Measurements from ENCODE around the gene SESTD1. TPM values are rescaled to one million over a fixed set of nuclear protein-coding genes. Genes with fewer than 3 reads are reported as not detected.

The SESTD1 gene
- total RNA-seq, 2 experiments from 2014 or later, result 3.2 to 21.4 TPM

- CTCF ChIA-PET (ENCODE audit: unreplicated experiment), result no interaction called here
- no peaks in the 10 kb centered on the region for H3K79me2 ChIP-seq (ENCODE audit: insufficient read depth, low read depth, low read length)
Observed at GRCh38 chr2:179235463-179236108, 29.0 kb downstream of the SESTD1 start.

GRCh38 chr2:179234658-179235240 lies 29.9 kb downstream of the SESTD1 start:
- Histone ChIP-seq H4K20me1 (ENCODE audit: insufficient read depth, low read length) (no peaks in the 10 kb centered on the region), H3K36me3 (ENCODE audit: insufficient read depth, low read length) (no peaks in the 10 kb centered on the region), H3K4me1 (ENCODE audit: insufficient read depth, low read length, poor library complexity, severe bottlenecking) (no peaks in the 10 kb centered on the region), H3K27ac (ENCODE audit: low read depth, low read length, poor library complexity, severe bottlenecking) (no peak overlapping the region), H3K9me3 (ENCODE audit: low read length) (no peaks in the 10 kb centered on the region), H3K4me2 (ENCODE audit: low read length) (no peak overlapping the region), H3K79me2 (ENCODE audit: insufficient read depth, low read depth, low read length) (no peaks in the 10 kb centered on the region), H3K4me3 (ENCODE audit: low read depth, low read length, poor library complexity, severe bottlenecking) (no peak overlapping the region), H3K9me2 (ENCODE audit: insufficient read depth, low read length) (no peaks in the 10 kb centered on the region), H2AFZ (ENCODE audit: low read length) (no peak overlapping the region)
- BruUV-seq (replicated peaks), result no TSS peak
- POLR2A ChIA-PET, result no interaction called here
- CTCF ChIA-PET (ENCODE audit: unreplicated experiment), result no interaction called here
- intact Hi-C loops (cut with micrococcal nuclease; ENCODE audit: unreplicated experiment), result no loop called here
- no peak for DNase-seq (ENCODE audit: low spot score)
- TF ChIP-seq EZH2phosphoT487 (IDR thresholded peaks at IDR 0.05; ENCODE audit: borderline replicate concordance, low read depth, low read length), result no peak

More at GRCh38 chr2:179235463-179236108, 29.0 kb downstream of the SESTD1 start:
- H4K20me1 ChIP-seq (ENCODE audit: insufficient read depth, low read length), result no peaks in the 10 kb centered on the region
- H3K4me3 ChIP-seq (ENCODE audit: low read depth, low read length, poor library complexity, severe bottlenecking), result no peak overlapping the region
- no peaks in the 10 kb centered on the region for H3K9me3 ChIP-seq (ENCODE audit: low read length)
- TF ChIP-seq EZH2phosphoT487 (IDR thresholded peaks at IDR 0.05; ENCODE audit: borderline replicate concordance, low read depth, low read length) (no peak), CTCF (conservative IDR thresholded peaks at IDR 0.05; ENCODE audit: low read length) (no peak)
- H3K9me2 ChIP-seq (ENCODE audit: insufficient read depth, low read length), result no peaks in the 10 kb centered on the region
- no peak overlapping the region for H3K27ac ChIP-seq (ENCODE audit: low read depth, low read length, poor library complexity, severe bottlenecking)
- H3K4me2 ChIP-seq (ENCODE audit: low read length), result no peak overlapping the region
- H3K4me1 ChIP-seq (ENCODE audit: insufficient read depth, low read length, poor library complexity, severe bottlenecking), result no peaks in the 10 kb centered on the region
- intact Hi-C loops (cut with micrococcal nuclease; ENCODE audit: unreplicated experiment), result no loop called here
- H3K36me3 ChIP-seq (ENCODE audit: insufficient read depth, low read length), result no peaks in the 10 kb centered on the region
- no TSS peak for BruUV-seq (replicated peaks)
- DNase-seq (ENCODE audit: low spot score), result no peak
- POLR2A ChIA-PET, result interaction anchor here (0.6 to 0.7 kb wide), 4 partner anchors 8 to 33 kb away, joined by 3 to 7 read pairs (median 5); no protein-coding TSS in a partner anchor
- no peak overlapping the region for H2AFZ ChIP-seq (ENCODE audit: low read length)

GRCh38 chr2:179233626-179234430 lies 30.8 kb downstream of the SESTD1 start:
- no peaks in the 10 kb centered on the region for H3K9me3 ChIP-seq (ENCODE audit: low read length)
- ChIA-PET POLR2A (no interaction called here), CTCF (ENCODE audit: unreplicated experiment) (no interaction called here)
- no peak overlapping the region for H2AFZ ChIP-seq (ENCODE audit: low read length)
- no peaks in the 10 kb centered on the region for H3K79me2 ChIP-seq (ENCODE audit: insufficient read depth, low read depth, low read length)
- DNase-seq (ENCODE audit: low spot score), result no peak
- no peaks in the 10 kb centered on the region for H4K20me1 ChIP-seq (ENCODE audit: insufficient read depth, low read length)
- TF ChIP-seq CTCF (conservative IDR thresholded peaks at IDR 0.05; ENCODE audit: low read length) (no peak), EZH2phosphoT487 (IDR thresholded peaks at IDR 0.05; ENCODE audit: borderline replicate concordance, low read depth, low read length) (no peak)
- no peaks in the 10 kb centered on the region for H3K4me1 ChIP-seq (ENCODE audit: insufficient read depth, low read length, poor library complexity, severe bottlenecking)
- no peak overlapping the region for H3K27ac ChIP-seq (ENCODE audit: low read depth, low read length, poor library complexity, severe bottlenecking)
- intact Hi-C loops (cut with micrococcal nuclease; ENCODE audit: unreplicated experiment), result no loop called here
- no peaks in the 10 kb centered on the region for H3K9me2 ChIP-seq (ENCODE audit: insufficient read depth, low read length)
- no peaks in the 10 kb centered on the region for H3K36me3 ChIP-seq (ENCODE audit: insufficient read depth, low read length)
- no peak overlapping the region for H3K4me2 ChIP-seq (ENCODE audit: low read length)
- no TSS peak for BruUV-seq (replicated peaks)
- no peak overlapping the region for H3K4me3 ChIP-seq (ENCODE audit: low read depth, low read length, poor library complexity, severe bottlenecking)
